Loucy (cell line): ENCODE measurements around the gene MRPL9.

ENCODE experiments used
- CTCF ChIP-seq: fragments of 200-600 bp; sonication (generic); conservative IDR thresholded peaks from 2 replicates; pipeline ENCODE4 v1.5.1; 2014; ENCODE audit warnings: mild to moderate bottlenecking, antibody characterized with exemption, low read length
- EZH2phosphoT487 ChIP-seq: fragments of 200-600 bp; IDR thresholded peaks from 2 replicates; pipeline ENCODE4 v1.6.1; 2018; ENCODE audit warnings: antibody characterized with exemption, mild to moderate bottlenecking, moderate library complexity, borderline replicate concordance

DNA sequence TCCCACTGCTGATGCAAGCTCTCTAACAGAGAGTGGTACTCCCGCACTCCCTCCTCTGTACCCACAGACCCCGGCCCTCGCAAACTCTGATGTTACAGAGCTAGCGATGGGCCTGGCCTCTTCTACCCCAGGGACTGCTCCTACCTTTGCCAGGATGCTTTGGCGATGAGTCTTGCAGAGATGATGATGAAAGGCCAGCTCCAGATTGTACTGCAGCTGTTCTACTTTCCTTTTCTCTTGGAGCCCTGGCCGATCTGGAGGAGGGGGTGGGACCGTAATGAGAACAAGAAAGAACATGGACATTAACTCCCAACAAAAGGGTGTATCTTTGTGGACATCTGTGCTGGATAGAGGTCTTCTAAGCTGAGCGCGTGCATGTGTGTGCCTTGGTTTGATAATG lies 47.9 kb upstream of the MRPL9 start:
- TF ChIP-seq CTCF, result no peak
- TF ChIP-seq EZH2phosphoT487, result no peak
